ENCODE results near the gene EAF2. TPM values are rescaled to one million over a fixed set of nuclear protein-coding genes. Genes with fewer than 3 reads are reported as not detected.

Gene EAF2
- total and polyA plus RNA-seq, 7 experiments from 2014 or later, result 6.4 to 16.6 (median 13.6) TPM

GRCh38 chr3:121822973-121823372 lies 12.0 kb upstream of the EAF2 start:
- H3K9me3 ChIP-seq (ENCODE audit: control insufficient read depth in 2 of 3, low read length in 3 of 3), result peaks cover 0 to 6% (median 5%) of the 10 kb centered on the region in 3 experiments
- H3K4me1 Mint-ChIP-seq, result peaks cover 16 to 51% (median 37%) of the 10 kb centered on the region in 7 donors
- POLR2A ChIA-PET, result no interaction called here
- H3K27ac ChIP-seq (ENCODE audit: low read depth, low read length), result no peak overlapping the region
- no peaks in the 10 kb centered on the region for H3K27me3 Mint-ChIP-seq
- H3K4me3 Mint-ChIP-seq, result peak overlapping the region in 1 of 10 donors; percentile 12
- H3K36me3 ChIP-seq (ENCODE audit: control insufficient read depth in 2 of 3, insufficient read depth in 3 of 3, low read length in 3 of 3), result peaks cover 16 to 57% (median 37%) of the 10 kb centered on the region in 3 experiments
- intact Hi-C loops (cut with micrococcal nuclease), result no loop called here
- peaks cover 0 to 11% (median 7%) of the 10 kb centered on the region in 11 donors for H3K9me3 Mint-ChIP-seq
- H3K27ac Mint-ChIP-seq, result peak overlapping the region in 1 of 9 donors; percentile 7
- no peak overlapping the region for H3K4me3 ChIP-seq (ENCODE audit: low read length)
- DNase-seq (no peak), ATAC-seq (no peak)
- H3K36me3 Mint-ChIP-seq, result peaks cover 27 to 87% (median 73%) of the 10 kb centered on the region in 5 donors
- no peaks in the 10 kb centered on the region for H3K4me1 ChIP-seq (ENCODE audit: control insufficient read depth in 2 of 2, insufficient read depth in 2 of 2, low read length in 2 of 2)
- CTCF ChIA-PET, result no interaction called here
- no peaks in the 10 kb centered on the region for H3K27me3 ChIP-seq (ENCODE audit: control insufficient read depth in 2 of 2, insufficient read depth in 2 of 2, low read length in 2 of 2)

- CTCF ChIA-PET, result no interaction called here
- Mint-ChIP-seq H3K27me3 (no peaks in the 10 kb centered on the region), H3K4me3 (peak overlapping the region; percentile 83 to 97 (median 93)), H3K27ac (peak overlapping the region; percentile 78 to 98 (median 92)), H3K9me3 (peaks cover 0 to 2% (median 0%) of the 10 kb centered on the region in 11 donors), H3K4me1 (peaks cover 35 to 71% (median 64%) of the 10 kb centered on the region in 7 donors), H3K36me3 (peaks cover 0 to 15% (median 13%) of the 10 kb centered on the region in 5 donors)
- Histone ChIP-seq H3K27ac (ENCODE audit: low read depth, low read length) (peak overlapping the region; percentile 89), H3K9me3 (ENCODE audit: control insufficient read depth in 2 of 3, low read length in 3 of 3) (no peaks in the 10 kb centered on the region), H3K4me3 (ENCODE audit: low read length) (peak overlapping the region; percentile 81), H3K4me1 (ENCODE audit: control insufficient read depth in 2 of 2, insufficient read depth in 2 of 2, low read length in 2 of 2) (peaks cover 10 to 14% of the 10 kb centered on the region in 2 donors), H3K27me3 (ENCODE audit: control insufficient read depth in 2 of 2, insufficient read depth in 2 of 2, low read length in 2 of 2) (no peaks in the 10 kb centered on the region), H3K36me3 (ENCODE audit: control insufficient read depth in 2 of 3, insufficient read depth in 3 of 3, low read length in 3 of 3) (peaks cover 0 to 8% (median 0%) of the 10 kb centered on the region in 3 experiments)
- intact Hi-C loops (cut with micrococcal nuclease), result loop anchor here (1.0 to 10.0 kb wide), 13 partner anchors 37 to 1751 kb away; partner anchors contain the start of genes HACD2 (in 2 of the 2), PARP14 (in 2 of the 2), FAM162A (in 1 of the 2) and GTF2E1 (in 1 of the 2)
- POLR2A ChIA-PET, result interaction anchor here (1.3 kb wide), 1 partner anchor 550 kb away, joined by 5 read pairs; the partner anchor contains the start of gene FAM162A
- ATAC-seq, result no peak
- peak in 3 of 9 donors; percentile 5 to 16 (median 9) for DNase-seq
Observed at GRCh38 chr3:121834157-121834670, 795 bp upstream of the EAF2 start.

- no peak for ATAC-seq
- H3K36me3 ChIP-seq (ENCODE audit: control insufficient read depth in 2 of 3, insufficient read depth in 3 of 3, low read length in 3 of 3), result peaks cover 0 to 8% (median 0%) of the 10 kb centered on the region in 3 experiments
- intact Hi-C loops (cut with micrococcal nuclease), result loop anchor here (1.0 to 10.0 kb wide), 21 partner anchors 86 to 1749 kb away; partner anchors contain the start of genes FAM162A (in 2 of the 2), GOLGB1 (in 2 of the 2), HACD2 (in 2 of the 2) and HCLS1 (in 2 of the 2)
- ChIA-PET CTCF (no interaction called here), POLR2A (interaction anchor here (0.6 to 1.3 kb wide), 4 partner anchors 86 to 549 kb away, joined by 4 to 9 read pairs (median 4); partner anchors contain the start of genes FAM162A, GOLGB1 and HCLS1)
- peaks cover 31 to 64% (median 58%) of the 10 kb centered on the region in 7 donors for H3K4me1 Mint-ChIP-seq
- H3K9me3 Mint-ChIP-seq, result peaks cover 0 to 2% (median 0%) of the 10 kb centered on the region in 11 donors
- H3K27ac Mint-ChIP-seq, result peak overlapping the region; percentile 78 to 98 (median 92)
- H3K4me3 Mint-ChIP-seq, result peak overlapping the region; percentile 83 to 97 (median 93)
- peaks cover 10 to 14% of the 10 kb centered on the region in 2 donors for H3K4me1 ChIP-seq (ENCODE audit: control insufficient read depth in 2 of 2, insufficient read depth in 2 of 2, low read length in 2 of 2)
- H3K36me3 Mint-ChIP-seq, result peaks cover 0 to 18% (median 13%) of the 10 kb centered on the region in 5 donors
- H3K27me3 ChIP-seq (ENCODE audit: control insufficient read depth in 2 of 2, insufficient read depth in 2 of 2, low read length in 2 of 2), result no peaks in the 10 kb centered on the region
- H3K27me3 Mint-ChIP-seq, result no peaks in the 10 kb centered on the region
- no peak for DNase-seq
- H3K9me3 ChIP-seq (ENCODE audit: control insufficient read depth in 2 of 3, low read length in 3 of 3), result no peaks in the 10 kb centered on the region
- H3K4me3 ChIP-seq (ENCODE audit: low read length), result peak overlapping the region; percentile 85
- peak overlapping the region; percentile 77 for H3K27ac ChIP-seq (ENCODE audit: low read depth, low read length)
Observed at GRCh38 chr3:121835465-121835801, 424 bp downstream of the EAF2 start.

GRCh38 chr3:121836064-121836463 lies 1.1 kb downstream of the EAF2 start:
- H3K4me1 ChIP-seq (ENCODE audit: control insufficient read depth in 2 of 2, insufficient read depth in 2 of 2, low read length in 2 of 2), result peaks cover 10 to 14% of the 10 kb centered on the region in 2 donors
- intact Hi-C loops (cut with micrococcal nuclease), result loop anchor here (5.0 to 10.0 kb wide), 8 partner anchors 404 to 1749 kb away; partner anchors contain the start of genes DTX3L (in 1 of the 2), GTF2E1 (in 1 of the 2), HACD2 (in 1 of the 2) and HSPBAP1 (in 1 of the 2)
- peaks cover 0 to 2% (median 0%) of the 10 kb centered on the region in 11 donors for H3K9me3 Mint-ChIP-seq
- H3K36me3 Mint-ChIP-seq, result peaks cover 0 to 18% (median 13%) of the 10 kb centered on the region in 5 donors
- peak overlapping the region in 8 of 9 donors; percentile 78 to 98 (median 92) for H3K27ac Mint-ChIP-seq
- peak overlapping the region; percentile 85 for H3K4me3 ChIP-seq (ENCODE audit: low read length)
- no peaks in the 10 kb centered on the region for H3K27me3 Mint-ChIP-seq
- H3K4me1 Mint-ChIP-seq, result peaks cover 30 to 58% (median 53%) of the 10 kb centered on the region in 7 donors
- ATAC-seq, result no peak
- H3K4me3 Mint-ChIP-seq, result peak overlapping the region; percentile 83 to 97 (median 93)
- no peaks in the 10 kb centered on the region for H3K9me3 ChIP-seq (ENCODE audit: control insufficient read depth in 2 of 3, low read length in 3 of 3)
- CTCF ChIA-PET, result no interaction called here
- peaks cover 0 to 8% (median 0%) of the 10 kb centered on the region in 3 experiments for H3K36me3 ChIP-seq (ENCODE audit: control insufficient read depth in 2 of 3, insufficient read depth in 3 of 3, low read length in 3 of 3)
- POLR2A ChIA-PET, result interaction anchor here (0.6 kb wide), 1 partner anchor 527 kb away, joined by 4 read pairs; no protein-coding TSS in a partner anchor
- no peaks in the 10 kb centered on the region for H3K27me3 ChIP-seq (ENCODE audit: control insufficient read depth in 2 of 2, insufficient read depth in 2 of 2, low read length in 2 of 2)
- no peak overlapping the region for H3K27ac ChIP-seq (ENCODE audit: low read depth, low read length)
- no peak for DNase-seq

- no peak overlapping the region for H3K4me3 ChIP-seq (ENCODE audit: low read length)
- peak overlapping the region; percentile 83 to 97 (median 93) for H3K4me3 Mint-ChIP-seq
- no peaks in the 10 kb centered on the region for H3K27me3 Mint-ChIP-seq
- peaks cover 0 to 2% (median 0%) of the 10 kb centered on the region in 11 donors for H3K9me3 Mint-ChIP-seq
- peaks cover 28 to 54% (median 49%) of the 10 kb centered on the region in 7 donors for H3K4me1 Mint-ChIP-seq
- peaks cover 0 to 18% (median 11%) of the 10 kb centered on the region in 5 donors for H3K36me3 Mint-ChIP-seq
- ChIA-PET CTCF (no interaction called here), POLR2A (interaction anchor here (0.7 kb wide), 1 partner anchor 403 kb away, joined by 3 read pairs; no protein-coding TSS in a partner anchor)
- no peak for ATAC-seq
- peaks cover 10 to 14% of the 10 kb centered on the region in 2 donors for H3K4me1 ChIP-seq (ENCODE audit: control insufficient read depth in 2 of 2, insufficient read depth in 2 of 2, low read length in 2 of 2)
- peaks cover 0 to 5% (median 0%) of the 10 kb centered on the region in 3 experiments for H3K36me3 ChIP-seq (ENCODE audit: control insufficient read depth in 2 of 3, insufficient read depth in 3 of 3, low read length in 3 of 3)
- no peak for DNase-seq
- peak overlapping the region in 5 of 9 donors; percentile 39 to 96 (median 71) for H3K27ac Mint-ChIP-seq
- H3K27ac ChIP-seq (ENCODE audit: low read depth, low read length), result no peak overlapping the region
- no peaks in the 10 kb centered on the region for H3K27me3 ChIP-seq (ENCODE audit: control insufficient read depth in 2 of 2, insufficient read depth in 2 of 2, low read length in 2 of 2)
- intact Hi-C loops (cut with micrococcal nuclease), result loop anchor here (5.0 to 10.0 kb wide), 8 partner anchors 404 to 1748 kb away; partner anchors contain the start of genes DTX3L (in 1 of the 2), GTF2E1 (in 1 of the 2), HACD2 (in 1 of the 2) and HSPBAP1 (in 1 of the 2)
- no peaks in the 10 kb centered on the region for H3K9me3 ChIP-seq (ENCODE audit: control insufficient read depth in 2 of 3, low read length in 3 of 3)
Observed at GRCh38 chr3:121836481-121836880, 1.5 kb downstream of the EAF2 start.

GRCh38 chr3:121839962-121840361 lies 5.0 kb downstream of the EAF2 start:
- no peaks in the 10 kb centered on the region for H3K4me1 ChIP-seq (ENCODE audit: control insufficient read depth in 2 of 2, insufficient read depth in 2 of 2, low read length in 2 of 2)
- H3K36me3 ChIP-seq (ENCODE audit: control insufficient read depth in 2 of 3, insufficient read depth in 3 of 3, low read length in 3 of 3), result no peaks in the 10 kb centered on the region
- DNase-seq (no peak), ATAC-seq (no peak)
- POLR2A ChIA-PET, result no interaction called here
- Mint-ChIP-seq H3K4me1 (peaks cover 14 to 27% (median 18%) of the 10 kb centered on the region in 7 donors), H3K27me3 (no peaks in the 10 kb centered on the region), H3K4me3 (no peak overlapping the region), H3K9me3 (peaks cover 0 to 2% (median 0%) of the 10 kb centered on the region in 11 donors), H3K36me3 (peaks cover 0 to 10% (median 0%) of the 10 kb centered on the region in 5 donors), H3K27ac (no peak overlapping the region)
- H3K27me3 ChIP-seq (ENCODE audit: control insufficient read depth in 2 of 2, insufficient read depth in 2 of 2, low read length in 2 of 2), result no peaks in the 10 kb centered on the region
- H3K27ac ChIP-seq (ENCODE audit: low read depth, low read length), result no peak overlapping the region
- intact Hi-C loops (cut with micrococcal nuclease), result loop anchor here (5.0 to 10.0 kb wide), 8 partner anchors 408 to 1745 kb away; partner anchors contain the start of genes DTX3L (in 1 of the 2), GTF2E1 (in 1 of the 2), HACD2 (in 1 of the 2) and HSPBAP1 (in 1 of the 2)
- CTCF ChIA-PET, result no interaction called here
- H3K4me3 ChIP-seq (ENCODE audit: low read length), result no peak overlapping the region
- no peaks in the 10 kb centered on the region for H3K9me3 ChIP-seq (ENCODE audit: control insufficient read depth in 2 of 3, low read length in 3 of 3)
